ENCODE results near the gene MRPL45.

MRPL45 gene

GRCh38 chr17:38326996-38327792, 30.2 kb downstream of the MRPL45 start:
- DNase-seq = no peak

- no peak for DNase-seq
These were observed 31.0 kb downstream of the MRPL45 start for GRCh38 chr17:38327936-38328335.

GRCh38 chr17:38328620-38329019, 31.7 kb downstream of the MRPL45 start:
- DNase-seq = no peak

GRCh38 chr17:38329284-38329683, 32.3 kb downstream of the MRPL45 start:
- no peak for DNase-seq

- DNase-seq = no peak
These were observed 33.1 kb downstream of the MRPL45 start for GRCh38 chr17:38329808-38330730.

GRCh38 chr17:38330941-38331411, 34.0 kb downstream of the MRPL45 start:
- no peak for DNase-seq

- DNase-seq = no peak
These were observed 35.8 kb downstream of the MRPL45 start for GRCh38 chr17:38332735-38333134.

- DNase-seq = peak; percentile 66
These were observed 36.8 kb downstream of the MRPL45 start for GRCh38 chr17:38333635-38334295.

- DNase-seq = no peak
These were observed 37.8 kb downstream of the MRPL45 start for GRCh38 chr17:38334480-38335364.

GRCh38 chr17:38336838-38337237, 39.9 kb downstream of the MRPL45 start:
- no peak for DNase-seq

GRCh38 chr17:38338053-38338452, 41.1 kb downstream of the MRPL45 start:
- DNase-seq = no peak

- no peak for DNase-seq
These were observed 41.6 kb downstream of the MRPL45 start for GRCh38 chr17:38338535-38338934.

GRCh38 chr17:38339891-38340290, 42.9 kb downstream of the MRPL45 start:
- no peak for DNase-seq

GRCh38 chr17:38341035-38341721, 44.2 kb downstream of the MRPL45 start:
- DNase-seq = peak; percentile 97

GRCh38 chr17:38342886-38343607, 46.1 kb downstream of the MRPL45 start:
- no peak for DNase-seq

- no peak for DNase-seq
These were observed 46.8 kb downstream of the MRPL45 start, which contains the start of gene GPR179 for GRCh38 chr17:38343608-38344419. Gene GPR179 (minus strand): TSS chr17:38343956. CDS start chr17:38343789, 167 bp downstream.

GRCh38 chr17:38344420-38344745, 47.4 kb downstream of the MRPL45 start:
- DNase-seq = no peak

GRCh38 chr17:38345743-38346142, 48.8 kb downstream of the MRPL45 start:
- DNase-seq = no peak

GRCh38 chr17:38349097-38349730, 52.2 kb downstream of the MRPL45 start:
- DNase-seq = peak; percentile 97
